ENCODE results near the gene NEBL. TPM values are rescaled to one million over a fixed set of nuclear protein-coding genes. Genes with fewer than 3 reads are reported as not detected.

The NEBL gene
- total RNA-seq, 1 experiment from 2014 or later: 16.6 TPM

DNA sequence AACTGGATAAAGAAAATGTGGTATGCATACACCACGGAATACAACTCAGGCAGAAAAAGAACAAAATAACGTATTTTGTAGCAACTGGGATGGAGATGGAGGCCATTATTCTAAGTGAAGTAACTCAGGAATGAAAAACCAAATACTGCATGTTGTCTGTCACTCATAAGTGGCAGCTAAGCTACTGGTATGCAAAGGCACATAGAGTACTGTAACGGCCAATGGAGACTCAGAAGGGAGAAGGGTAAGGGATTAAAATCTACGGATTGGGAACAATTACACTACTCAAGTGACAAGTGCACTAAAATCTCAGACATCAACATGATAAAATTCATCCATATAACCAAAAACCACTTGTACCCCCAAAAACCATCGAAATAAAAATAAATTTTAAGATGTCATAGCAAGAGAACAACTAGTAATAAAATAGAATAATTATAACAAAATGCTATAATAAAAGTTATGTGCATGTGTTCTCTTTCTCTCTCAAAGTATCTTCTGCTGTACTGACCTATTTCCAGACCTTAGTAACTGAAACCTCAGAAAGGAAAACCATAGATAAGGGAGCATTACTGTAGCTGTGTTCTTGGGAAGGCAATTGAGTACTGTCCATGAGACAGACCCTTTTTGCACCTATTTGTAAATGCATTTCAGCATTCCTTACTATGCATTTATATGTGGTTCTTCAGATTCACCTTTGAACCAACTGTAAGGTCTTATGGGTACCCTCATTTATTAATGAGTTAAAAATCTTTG lies 6.7 kb upstream of the NEBL start:
- CTCF ChIA-PET: no interaction called here
- no peak overlapping the region for H3K4me2 ChIP-seq (ENCODE audit: low read length)
- H3K79me2 ChIP-seq (ENCODE audit: insufficient read depth, low read length): no peaks in the 10 kb centered on the region
- POLR2A ChIA-PET: no interaction called here
- DNase-seq (ENCODE audit: low read depth, low spot score): no peak
- BruUV-seq (replicated peaks): no TSS peak
- H3K9me3 ChIP-seq (ENCODE audit: control insufficient read depth in 1 of 2, insufficient read depth in 1 of 2, low read depth in 1 of 2, low read length in 2 of 2): no peaks in the 10 kb centered on the region
- H3K4me3 ChIP-seq (replicated peaks in 1 of 2; ENCODE audit: low read depth in 1 of 2, low read length in 2 of 2): no peak overlapping the region
- no peaks in the 10 kb centered on the region for H3K9me2 ChIP-seq (ENCODE audit: insufficient read depth)
- no peaks in the 10 kb centered on the region for H4K20me1 ChIP-seq (ENCODE audit: insufficient read depth)
- intact Hi-C loops (cut with micrococcal nuclease): no loop called here
- ATAC-seq: no peak
- TF ChIP-seq RAD21 (IDR thresholded peaks at IDR 0.05; ENCODE audit: low read depth) (no peak), CEBPB (IDR thresholded peaks at IDR 0.05; ENCODE audit: low read depth) (no peak)
- H3K4me1 ChIP-seq (ENCODE audit: control insufficient read depth in 1 of 2, insufficient read depth in 2 of 2, low read length in 2 of 2): no peaks in the 10 kb centered on the region
- H3K36me3 ChIP-seq (ENCODE audit: control insufficient read depth in 1 of 2, insufficient read depth in 2 of 2, low read length in 2 of 2): no peaks in the 10 kb centered on the region
- no peaks in the 10 kb centered on the region for H3K27me3 ChIP-seq (ENCODE audit: insufficient read depth, low read length)
- RAD21 ChIA-PET (ENCODE audit: low non-redundant PET in 1 of 2, low total read pairs in 2 of 2, uncharacterized antibody in 2 of 2, unreplicated experiment in 2 of 2): no interaction called here
- H2AFZ ChIP-seq (ENCODE audit: low read depth, low read length, poor library complexity, severe bottlenecking): no peak overlapping the region
- H3K27ac ChIP-seq (ENCODE audit: low read depth, low read length): no peak overlapping the region
- no peak overlapping the region for H3K9ac ChIP-seq (ENCODE audit: low read length)

DNA sequence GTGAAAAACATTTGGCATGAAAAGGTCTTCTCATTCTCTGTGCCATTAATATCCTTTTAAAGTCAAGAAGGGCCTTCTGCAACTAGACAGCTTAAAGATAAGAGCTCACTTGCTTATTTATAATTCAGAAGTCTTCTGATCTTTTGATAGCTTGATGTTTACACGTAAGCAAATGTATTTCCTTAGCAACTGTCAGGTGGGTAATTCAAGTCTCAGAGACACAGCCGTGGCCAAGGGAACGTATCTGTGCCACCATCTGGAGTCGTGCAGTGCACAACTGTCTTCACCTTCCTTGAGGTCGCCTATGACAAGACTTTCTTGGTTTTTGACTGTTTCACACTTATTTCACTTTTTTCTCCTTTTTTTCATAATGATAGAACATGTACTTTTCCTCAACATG lies 4.0 kb upstream of the NEBL start:
- POLR2A ChIA-PET: interaction anchor here (0.6 kb wide), 1 partner anchor 143 kb away, joined by 4 read pairs; no protein-coding TSS in a partner anchor
- no TSS peak for BruUV-seq (replicated peaks)
- intact Hi-C loops (cut with micrococcal nuclease): no loop called here

More for the DNA sequence above, 4.0 kb upstream of the NEBL start:
- Histone ChIP-seq H3K79me2 (ENCODE audit: insufficient read depth, low read length) (no peaks in the 10 kb centered on the region), H3K27me3 (ENCODE audit: insufficient read depth, low read length) (no peaks in the 10 kb centered on the region), H3K4me2 (ENCODE audit: low read length) (no peak overlapping the region), H2AFZ (ENCODE audit: low read depth, low read length, poor library complexity, severe bottlenecking) (no peak overlapping the region), H4K20me1 (ENCODE audit: insufficient read depth) (no peaks in the 10 kb centered on the region), H3K36me3 (ENCODE audit: control insufficient read depth in 1 of 2, insufficient read depth in 2 of 2, low read length in 2 of 2) (no peaks in the 10 kb centered on the region), H3K4me3 (replicated peaks in 1 of 2; ENCODE audit: low read depth in 1 of 2, low read length in 2 of 2) (no peak overlapping the region), H3K9me2 (ENCODE audit: insufficient read depth) (no peaks in the 10 kb centered on the region), H3K9ac (ENCODE audit: low read length) (no peak overlapping the region), H3K4me1 (ENCODE audit: control insufficient read depth in 1 of 2, insufficient read depth in 2 of 2, low read length in 2 of 2) (no peaks in the 10 kb centered on the region), H3K27ac (ENCODE audit: low read depth, low read length) (no peak overlapping the region), H3K9me3 (ENCODE audit: control insufficient read depth in 1 of 2, insufficient read depth in 1 of 2, low read depth in 1 of 2, low read length in 2 of 2) (no peaks in the 10 kb centered on the region)
- TF ChIP-seq EZH2 (IDR thresholded peaks at IDR 0.05): no peak
- TF ChIP-seq POLR2A (IDR thresholded peaks at IDR 0.05; ENCODE audit: borderline replicate concordance, extremely low read depth, insufficient read depth, insufficient read length): no peak
- TF ChIP-seq ZBTB33 (IDR thresholded peaks at IDR 0.05; ENCODE audit: extremely low read depth, insufficient replicate concordance, low read length): no peak
- no peak for TF ChIP-seq TCF7L2 (IDR thresholded peaks at IDR 0.05; ENCODE audit: borderline replicate concordance, extremely low read depth, insufficient read depth, insufficient read length)
- TF ChIP-seq EGR1 (IDR thresholded peaks at IDR 0.05; ENCODE audit: low read depth): no peak
- no peak for TF ChIP-seq POLR2AphosphoS5 (IDR thresholded peaks at IDR 0.05; ENCODE audit: low read depth, low read length)
- TF ChIP-seq MAX (IDR thresholded peaks at IDR 0.05): no peak
- TF ChIP-seq ZNF274 (IDR thresholded peaks at IDR 0.05; ENCODE audit: low read depth, low read length): no peak
- ATAC-seq: no peak
- CTCF ChIA-PET: no interaction called here
- DNase-seq (ENCODE audit: low read depth, low spot score): no peak
- RAD21 ChIA-PET (ENCODE audit: low non-redundant PET in 1 of 2, low total read pairs in 2 of 2, uncharacterized antibody in 2 of 2, unreplicated experiment in 2 of 2): no interaction called here

Measured in HCT116 (cell line).